Uterus (tissue), 4 donors: Measurements from ENCODE around the gene CRLF1. TPM values are rescaled to one million over a fixed set of nuclear protein-coding genes. Genes with fewer than 3 reads are reported as not detected.

Source experiments
- DNase-seq, 2 donors: peaks; one replicate each; pipeline ENCODE4 v3.0.0-alpha.2; 2019 to 2020
- H3K27ac ChIP-seq, 2 donors: fragments of 200-600 bp; sonication (generic); 1 replicate in 1 of 2; 2 replicates in 1 of 2; pipeline ENCODE4 v1.5.1; 2016 to 2018
- H3K27me3 ChIP-seq, 2 donors: fragments of 200-600 bp; sonication (generic); one replicate each; pipeline ENCODE4 v1.5.1; 2018 to 2019; ENCODE audit warnings: control low read depth in 1 of 2
- H3K36me3 ChIP-seq, 2 donors: fragments of 200-600 bp; sonication (generic); one replicate each; pipeline ENCODE4 v1.5.1; 2019; ENCODE audit warnings: control low read depth in 1 of 2
- H3K4me1 ChIP-seq, 2 donors: fragments of 200-600 bp; sonication (generic); one replicate each; pipeline ENCODE4 v1.5.1; 2018 to 2019; ENCODE audit warnings: control low read depth in 1 of 2
- H3K4me3 ChIP-seq, 2 donors: fragments of 200-600 bp; sonication (generic); 1 replicate in 1 of 2; 2 replicates in 1 of 2; pipeline ENCODE4 v1.5.1; 2018 to 2019; ENCODE audit warnings: mild to moderate bottlenecking in 1 of 2
- H3K9me3 ChIP-seq, 2 donors: fragments of 200-600 bp; sonication (generic); one replicate each; pipeline ENCODE4 v1.5.1; 2019; ENCODE audit warnings: control low read depth in 1 of 2
- CTCF ChIP-seq, 4 experiments: fragments of 200-600 bp in 2 of 4; fragments of 450-650 bp in 2 of 4; sonication (generic) in 2 of 4; IDR thresholded peaks; one replicate each; pipeline ENCODE4 v1.5.1; 2016 to 2019; ENCODE audit warnings: antibody characterized with exemption in 4 of 4, mild to moderate bottlenecking in 2 of 4, moderate library complexity in 1 of 4
- POLR2A ChIP-seq, 2 donors: fragments of 450-650 bp; IDR thresholded peaks; one replicate each; pipeline ENCODE4 v1.6.1; 2016; ENCODE audit warnings: antibody characterized with exemption in 2 of 2, mild to moderate bottlenecking in 1 of 2, moderate library complexity in 1 of 2
- intact Hi-C: fragments of 100-400 bp; cut with DNase I; formaldehyde crosslinking; loops from one replicate; pipeline ENCODE4 v1.15.1; 2023; ENCODE audit warnings: low total_unique reads
- small RNA-seq: library from RNA; depleted of rRNA; stranded (forward); fragments of <200 nt; gene quantifications from one replicate; pipeline ENCODE3, GENCODE V24; 2016
- total RNA-seq, 4 donors: library from RNA; depleted of rRNA in 3 of 4; stranded (reverse); fragments of >200 nt in 3 of 4; gene quantifications; one replicate each; pipeline versions ENCODE4 v1.1.0 to v1.2.4, GENCODE V29; 2014 to 2023
- donor health status: DM: yes; HTN: yes; CAD: no.

The CRLF1 gene
- total RNA-seq, 4 donors from 2014 or later = 0.26 to 0.69 (median 0.67) TPM; not detected in 1

- H3K4me1 ChIP-seq = peaks cover 0 to 6% of the 10 kb centered on the region in 2 donors
- H3K36me3 ChIP-seq = no peaks in the 10 kb centered on the region
- H3K27me3 ChIP-seq = no peaks in the 10 kb centered on the region
- intact Hi-C loops = no loop called here
- DNase-seq = peak in 1 of 2 donors; percentile 41
- H3K4me3 ChIP-seq = peak overlapping the region; percentile 71 to 100
- peak overlapping the region; percentile 92 to 96 for H3K27ac ChIP-seq
- TF ChIP-seq POLR2A (IDR thresholded peaks at IDR 0.05) (no peak), CTCF (IDR thresholded peaks at IDR 0.05) (no peak)
- no peaks in the 10 kb centered on the region for H3K9me3 ChIP-seq
Observed at GRCh38 chr19:18543814-18544475, 62.7 kb downstream of the CRLF1 start.

Small RNAs within 50 kb of the gene (small RNA-seq; reads per million reads assigned to genes)
- not detected for gene RN7SL155P

Other genes starting within 250 kb of the CRLF1 start
- gene GDF15, start 220.6 kb downstream of the CRLF1 start, total RNA-seq = 10 to 100 TPM in 1 of 4 donors, 1 to 10 TPM in 1, under 1 TPM in 2; 0.41 to 13.1 (median 1.6) TPM
- gene LRRC25, start 209.2 kb downstream of the CRLF1 start, total RNA-seq = 1 to 10 TPM in 2 of 4 donors, under 1 TPM in 1, not detected in 1; 0.51 to 2.3 (median 1.9) TPM
- 100 to 1,000 TPM in 1 of 4 donors, 10 to 100 TPM in 3; 23.6 to 105 (median 54.8) TPM for gene SSBP4, start 187.4 kb downstream of the CRLF1 start, total RNA-seq
- 100 to 1,000 TPM in 2 of 4 donors, 10 to 100 TPM in 2; 56.8 to 152 (median 106) TPM for gene ISYNA1, start 168.7 kb downstream of the CRLF1 start, total RNA-seq
- gene ELL, start 84.7 kb downstream of the CRLF1 start, total RNA-seq = 10 to 100 TPM in 3 of 4 donors, 1 to 10 TPM in 1; 4.1 to 43.5 (median 21.7) TPM
- 100 to 1,000 TPM; 139 to 273 (median 205) TPM for gene FKBP8, start 63.2 kb downstream of the CRLF1 start, total RNA-seq
- 100 to 1,000 TPM in 1 of 4 donors, 10 to 100 TPM in 3; 30.3 to 113 (median 82.5) TPM for gene KXD1, start 48.9 kb downstream of the CRLF1 start, total RNA-seq
- 1,000 to 10,000 TPM in 2 of 4 donors, 100 to 1,000 TPM in 2; 295 to 1,369 (median 721) TPM for gene UBA52, start 34.9 kb downstream of the CRLF1 start, total RNA-seq
- 100 to 1,000 TPM in 1 of 4 donors, 10 to 100 TPM in 3; 29.7 to 295 (median 74.2) TPM for gene REX1BD, start 18.0 kb downstream of the CRLF1 start, total RNA-seq
- 1 to 10 TPM in 1 of 4 donors, under 1 TPM in 1, not detected in 2; 0.26 to 7.5 TPM for gene TMEM59L, start 6.1 kb upstream of the CRLF1 start, total RNA-seq
- 10 to 100 TPM in 1 of 4 donors, 1 to 10 TPM in 3; 3.8 to 22.2 (median 6.9) TPM for gene KLHL26, start 30.2 kb upstream of the CRLF1 start, total RNA-seq
- 10 to 100 TPM in 1 of 4 donors, 1 to 10 TPM in 3; 2.4 to 17.5 (median 6.7) TPM for gene CRTC1, start 76.9 kb upstream of the CRLF1 start, total RNA-seq
- under 1 TPM in 1 of 4 donors, not detected in 3; 0.76 TPM for gene COMP, start 184.5 kb upstream of the CRLF1 start, total RNA-seq
- gene UPF1, start 225.2 kb upstream of the CRLF1 start, total RNA-seq = 100 to 1,000 TPM in 1 of 4 donors, 10 to 100 TPM in 3; 17.9 to 105 (median 43.7) TPM